GM13977 (cell line): Measurements from ENCODE around the gene THAP7.

Experiments used
- DNase-seq: peaks from one replicate; pipeline ENCODE4 v3.0.0; 2012; ENCODE audit warnings: low spot score
- in situ Hi-C: fragments of 300-500 bp; cut with MboI; formaldehyde crosslinking; loops from one replicate; pipeline ENCODE4 v1.12.0; 2022; ENCODE audit warnings: low sequenced_read_pairs, low pct_unique_long_range_greater_than_20kb, mixed read lengths, inconsistent platforms; ENCODE audit not compliant: unreplicated experiment
- TF ChIP-seq, protein P1 (sequence below): IDR thresholded peaks from 2 replicates; pipeline ENCODE4 v1.5.1; 2012; ENCODE audit warnings: mild to moderate bottlenecking, control low read depth; ENCODE audit not compliant: insufficient read depth; ENCODE audit errors: extremely low read depth, missing control alignments

Gene THAP7

DNA sequence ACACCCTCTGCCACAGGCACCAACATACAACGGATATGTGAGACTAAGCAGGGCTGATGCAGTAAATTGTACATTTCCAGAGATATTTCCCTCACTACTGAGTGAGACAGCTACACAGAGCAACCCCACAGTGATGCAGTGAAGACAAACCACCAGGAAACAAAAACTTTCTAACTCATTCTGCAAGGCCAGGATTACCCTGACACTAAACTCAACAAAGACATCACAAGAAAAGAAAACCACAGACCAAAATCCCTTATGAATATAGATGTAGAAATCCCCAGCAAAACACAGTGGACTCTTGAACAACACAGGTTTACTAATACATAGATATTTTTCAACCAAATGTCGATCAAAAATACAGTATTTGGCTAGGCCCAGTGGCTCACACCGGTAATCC, 32.0 kb upstream of the THAP7 start:
- in situ Hi-C loops = no loop called here
- no peak for DNase-seq

DNA sequence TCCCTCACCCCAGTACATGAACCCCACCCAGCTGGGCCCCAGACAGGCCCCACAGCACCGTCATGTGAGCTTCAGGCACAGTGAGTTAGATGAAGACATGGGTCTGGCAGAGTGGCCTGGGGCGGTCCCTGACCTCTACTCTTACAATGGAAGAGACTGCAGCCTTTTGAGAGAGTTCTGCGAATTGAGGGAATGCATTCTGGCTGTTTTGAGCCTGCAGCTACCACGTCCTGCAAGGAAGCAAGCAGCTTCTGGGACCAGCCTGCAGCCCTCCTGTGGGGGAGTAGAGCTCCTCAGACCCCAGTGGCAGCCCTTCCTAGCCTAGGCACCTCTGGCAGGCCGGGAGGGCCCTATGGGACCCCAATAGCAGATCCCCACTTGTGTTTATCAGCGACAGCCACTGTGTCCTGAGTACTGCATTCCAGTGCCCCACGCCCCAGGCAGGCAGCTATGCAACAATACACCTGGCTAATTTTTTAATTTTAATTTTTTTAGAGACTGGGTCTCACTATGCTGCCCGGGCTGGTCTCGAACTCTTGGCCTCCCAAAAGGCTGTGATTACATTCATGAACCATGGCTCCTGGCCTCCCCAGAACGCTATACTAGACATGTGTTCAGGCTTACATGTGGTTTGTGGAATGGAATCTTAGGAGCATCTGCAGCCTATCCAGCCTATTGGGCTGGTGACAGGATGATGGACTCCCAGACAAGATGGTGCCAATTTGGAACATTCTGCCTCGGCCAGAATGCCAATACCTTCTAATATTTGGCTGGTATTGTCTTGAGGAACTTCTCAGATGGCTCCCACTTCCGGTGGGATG, 31.2 kb upstream of the THAP7 start:
- in situ Hi-C loops = no loop called here
- TF ChIP-seq, protein P1, sequence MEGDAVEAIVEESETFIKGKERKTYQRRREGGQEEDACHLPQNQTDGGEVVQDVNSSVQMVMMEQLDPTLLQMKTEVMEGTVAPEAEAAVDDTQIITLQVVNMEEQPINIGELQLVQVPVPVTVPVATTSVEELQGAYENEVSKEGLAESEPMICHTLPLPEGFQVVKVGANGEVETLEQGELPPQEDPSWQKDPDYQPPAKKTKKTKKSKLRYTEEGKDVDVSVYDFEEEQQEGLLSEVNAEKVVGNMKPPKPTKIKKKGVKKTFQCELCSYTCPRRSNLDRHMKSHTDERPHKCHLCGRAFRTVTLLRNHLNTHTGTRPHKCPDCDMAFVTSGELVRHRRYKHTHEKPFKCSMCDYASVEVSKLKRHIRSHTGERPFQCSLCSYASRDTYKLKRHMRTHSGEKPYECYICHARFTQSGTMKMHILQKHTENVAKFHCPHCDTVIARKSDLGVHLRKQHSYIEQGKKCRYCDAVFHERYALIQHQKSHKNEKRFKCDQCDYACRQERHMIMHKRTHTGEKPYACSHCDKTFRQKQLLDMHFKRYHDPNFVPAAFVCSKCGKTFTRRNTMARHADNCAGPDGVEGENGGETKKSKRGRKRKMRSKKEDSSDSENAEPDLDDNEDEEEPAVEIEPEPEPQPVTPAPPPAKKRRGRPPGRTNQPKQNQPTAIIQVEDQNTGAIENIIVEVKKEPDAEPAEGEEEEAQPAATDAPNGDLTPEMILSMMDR = no peak
- no peak for DNase-seq

More for the DNA sequence above, 32.0 kb upstream of the THAP7 start:
- TF ChIP-seq, protein P1 = no peak

DNA sequence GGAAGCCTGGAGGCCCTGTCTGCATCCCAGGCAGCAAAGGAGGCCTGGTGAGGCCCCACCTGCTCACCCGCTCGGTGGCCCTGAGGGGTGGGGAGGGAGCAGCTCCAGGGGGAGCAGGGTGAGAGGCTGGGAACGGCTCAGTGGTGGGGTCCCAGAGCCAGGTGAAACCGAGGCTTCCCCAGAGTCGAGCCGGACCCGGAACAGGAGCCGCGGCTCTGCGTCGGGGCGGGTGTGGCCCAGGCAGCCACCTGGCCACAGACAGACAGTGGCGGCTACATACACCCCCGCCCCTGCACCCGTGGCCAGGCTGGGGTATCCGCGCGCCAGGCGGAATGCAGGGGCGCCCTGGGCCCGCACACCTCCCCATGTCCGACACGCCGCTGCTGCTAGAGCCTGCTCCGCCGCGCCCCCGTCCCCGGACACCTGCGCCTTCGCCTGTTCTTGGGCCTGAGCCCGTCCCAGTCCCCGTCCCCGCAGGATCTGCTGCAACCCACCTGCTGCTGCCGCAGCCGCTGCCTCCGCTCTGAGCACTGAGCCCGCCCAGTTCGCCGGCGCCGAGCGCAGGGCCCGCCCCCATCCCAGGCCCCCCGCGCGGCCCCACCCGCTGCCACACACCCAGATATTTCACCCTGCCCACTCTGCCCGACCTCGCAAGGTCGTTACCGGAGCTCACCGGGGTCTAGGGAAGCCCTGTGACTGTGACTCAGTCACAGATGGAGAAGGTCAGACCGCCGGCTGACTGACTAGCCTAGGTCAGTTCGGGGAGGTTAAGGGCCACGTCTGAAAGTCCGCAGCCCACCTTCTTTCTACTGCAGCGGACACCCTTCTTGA, 30.3 kb upstream of the THAP7 start, which contains the start of gene SLC7A4:
TSS of gene SLC7A4 (minus strand) at position 525 of the 831 bp plus-strand sequence. CDS start 749 bp downstream, outside the sequence.
- no peak for DNase-seq
- in situ Hi-C loops = no loop called here
- TF ChIP-seq, protein P1 = no peak

DNA sequence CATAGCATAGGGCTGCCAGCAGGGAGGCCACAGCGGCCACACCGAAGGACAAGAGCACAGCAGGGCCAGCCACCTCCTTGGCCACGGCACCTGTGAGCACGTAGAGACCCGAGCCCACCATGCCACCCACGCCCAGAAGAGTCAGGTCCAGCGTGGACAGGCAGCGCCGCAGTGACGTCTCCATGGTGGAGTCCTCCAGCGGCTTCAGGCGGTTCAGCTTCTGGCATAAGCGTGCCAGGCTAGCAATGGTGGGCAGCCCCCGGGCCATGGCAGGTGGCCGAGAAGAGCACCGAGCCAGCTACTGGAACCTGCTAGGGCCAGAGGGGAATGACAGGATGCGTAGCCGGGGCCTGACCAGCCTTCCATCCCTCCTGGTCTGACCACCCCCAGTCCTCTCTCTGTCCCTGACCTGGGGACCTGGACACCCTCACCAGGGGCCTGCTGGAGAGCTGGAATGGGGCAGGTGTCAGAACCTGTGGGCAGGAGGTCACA, 29.7 kb upstream of the THAP7 start:
- TF ChIP-seq, protein P1 = no peak
- in situ Hi-C loops = no loop called here
- DNase-seq = no peak

DNA sequence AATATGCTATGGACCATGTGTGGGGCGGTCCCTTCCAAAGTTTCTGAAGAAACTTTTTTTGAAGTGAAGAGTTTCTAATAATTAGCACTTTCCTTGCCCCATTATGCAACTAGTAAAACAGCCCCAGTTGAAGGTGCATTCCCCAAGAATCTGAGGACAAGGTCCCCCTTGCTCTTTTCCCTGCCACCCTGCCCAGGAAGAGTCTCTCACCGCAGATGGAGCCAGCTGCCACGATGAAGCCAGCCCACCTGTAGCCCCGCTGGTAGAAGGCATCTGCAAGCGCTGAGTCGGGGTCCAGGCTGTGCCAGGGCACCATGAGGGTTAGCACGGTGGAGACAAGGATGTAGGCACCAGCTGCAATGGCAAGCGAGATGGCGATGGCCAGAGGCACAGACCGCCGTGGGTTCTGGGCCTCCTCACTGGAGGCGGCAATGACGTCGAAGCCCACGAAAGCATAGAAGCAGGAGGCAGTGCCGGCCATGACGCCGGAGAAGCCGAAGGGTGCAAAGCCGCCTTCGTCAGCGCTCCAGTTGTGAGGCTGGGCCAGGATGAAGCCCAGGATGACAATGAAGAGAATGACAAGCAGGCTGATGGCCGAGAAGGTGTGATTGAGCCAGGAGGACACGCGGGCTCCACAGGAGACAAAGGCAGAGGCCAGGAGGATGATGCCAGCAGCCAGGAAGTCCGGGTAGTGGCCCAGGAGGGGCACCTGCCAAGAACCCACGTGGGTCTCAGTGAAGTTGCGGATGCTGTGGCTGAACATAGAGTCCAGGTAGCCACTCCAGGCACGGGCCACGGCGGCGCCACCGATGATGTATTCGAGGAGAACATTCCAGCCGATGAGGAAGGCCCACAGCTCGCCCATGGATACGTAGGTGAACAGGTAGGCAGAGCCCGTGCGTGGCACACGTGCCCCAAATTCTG, 29.0 kb upstream of the THAP7 start:
- DNase-seq = no peak
- in situ Hi-C loops = no loop called here
- TF ChIP-seq, protein P1 = no peak

DNA sequence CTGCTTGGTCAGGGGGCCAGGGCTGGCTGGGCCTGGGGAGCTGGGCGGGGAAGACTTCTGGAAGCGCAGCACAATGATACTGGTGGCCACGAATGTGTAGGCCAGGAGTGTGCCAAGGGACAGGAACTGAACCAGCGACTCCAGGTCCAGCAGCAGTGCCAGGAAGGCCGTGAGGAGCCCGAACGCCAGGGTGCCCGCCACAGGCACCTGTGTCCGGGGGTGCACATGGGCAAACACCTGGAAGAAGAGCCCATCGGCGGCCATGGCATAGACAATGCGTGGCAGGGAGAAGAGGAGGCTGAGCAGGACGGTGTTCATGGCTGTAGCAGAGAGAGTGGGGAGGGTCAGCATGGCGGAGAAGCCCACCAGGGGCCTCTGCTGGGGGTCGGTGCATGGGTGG, 28.1 kb upstream of the THAP7 start:
- TF ChIP-seq, protein P1 = no peak
- in situ Hi-C loops = no loop called here
- DNase-seq = no peak
